GM19463 (cell line): ENCODE data around the gene LY6G6D.

ENCODE experiments used
- ATAC-seq: cut with Tn5 transposase; IDR thresholded peaks from one replicate; pipeline ENCODE4 v1.9.1; 2021; ENCODE audit warnings: mild to moderate bottlenecking, moderate library complexity; ENCODE audit not compliant: unreplicated experiment

The LY6G6D gene

GRCh38 chr6:31715022-31715958, at the start of gene LY6G6D:
Gene LY6G6D, plus strand, starts transcription at chr6:31715348. Its CDS starts 8 bp downstream, at chr6:31715356.
- no peak for ATAC-seq

- ATAC-seq: peak; percentile 79
These were observed 49.4 kb upstream of the LY6G6D start, which contains the start of gene CSNK2B for GRCh38 chr6:31665501-31666336. Gene CSNK2B, plus strand, starts transcription at chr6:31666080. Its CDS starts 752 bp downstream, at chr6:31666832.

- ATAC-seq: no peak
These were observed 48.7 kb upstream of the LY6G6D start for GRCh38 chr6:31666337-31666965.

GRCh38 chr6:31669676-31670075, 45.5 kb upstream of the LY6G6D start, which contains the start of gene LY6G5B:
Gene LY6G5B, plus strand, starts transcription at chr6:31669976. Its CDS starts 975 bp downstream, at chr6:31670951.
- no peak for ATAC-seq

GRCh38 chr6:31676322-31676903, 38.7 kb upstream of the LY6G6D start:
- no peak for ATAC-seq

- ATAC-seq: no peak
These were observed 38.2 kb upstream of the LY6G6D start for GRCh38 chr6:31676904-31677303.

- ATAC-seq: no peak
These were observed 37.2 kb upstream of the LY6G6D start for GRCh38 chr6:31677955-31678354.

GRCh38 chr6:31680226-31681134, 34.7 kb upstream of the LY6G6D start, which contains the start of gene LY6G5C:
Gene LY6G5C, minus strand, starts transcription at chr6:31681067. Its CDS starts 694 bp downstream, at chr6:31680373.
- ATAC-seq: no peak

GRCh38 chr6:31681135-31681671, 33.9 kb upstream of the LY6G6D start:
- ATAC-seq: no peak

GRCh38 chr6:31683591-31683990, 31.6 kb upstream of the LY6G6D start:
- no peak for ATAC-seq

- ATAC-seq: no peak
These were observed 28.7 kb upstream of the LY6G6D start for GRCh38 chr6:31686483-31686882.

GRCh38 chr6:31687321-31687720, 27.8 kb upstream of the LY6G6D start:
- no peak for ATAC-seq

- no peak for ATAC-seq
These were observed 27.1 kb upstream of the LY6G6D start for GRCh38 chr6:31687860-31688693.

GRCh38 chr6:31689249-31690110, 25.7 kb upstream of the LY6G6D start:
- no peak for ATAC-seq

- no peak for ATAC-seq
These were observed 24.7 kb upstream of the LY6G6D start for GRCh38 chr6:31690231-31691077.

GRCh38 chr6:31691078-31691463, 24.1 kb upstream of the LY6G6D start:
- ATAC-seq: no peak
